SW480 (cell line): ENCODE data around the gene HEXD.
A peak's percentile ranks its signal among the peaks of the same experiment; 100 is the strongest.

Source experiments
- DNase-seq: peaks from one replicate; pipeline ENCODE4 v3.0.0-alpha.2; 2016; ENCODE audit warnings: low spot score

The HEXD gene

GRCh38 chr17:82382933-82383255 lies 35.3 kb upstream of the HEXD start:
- no peak for DNase-seq

- no peak for DNase-seq
These were observed 34.7 kb upstream of the HEXD start for GRCh38 chr17:82383411-82383810.

GRCh38 chr17:82384051-82384729 lies 34.0 kb upstream of the HEXD start:
- DNase-seq, result no peak

- peak; percentile 80 for DNase-seq
These were observed 33.2 kb upstream of the HEXD start for GRCh38 chr17:82384730-82385481.

- no peak for DNase-seq
These were observed 32.4 kb upstream of the HEXD start for GRCh38 chr17:82385559-82386254.

DNA sequence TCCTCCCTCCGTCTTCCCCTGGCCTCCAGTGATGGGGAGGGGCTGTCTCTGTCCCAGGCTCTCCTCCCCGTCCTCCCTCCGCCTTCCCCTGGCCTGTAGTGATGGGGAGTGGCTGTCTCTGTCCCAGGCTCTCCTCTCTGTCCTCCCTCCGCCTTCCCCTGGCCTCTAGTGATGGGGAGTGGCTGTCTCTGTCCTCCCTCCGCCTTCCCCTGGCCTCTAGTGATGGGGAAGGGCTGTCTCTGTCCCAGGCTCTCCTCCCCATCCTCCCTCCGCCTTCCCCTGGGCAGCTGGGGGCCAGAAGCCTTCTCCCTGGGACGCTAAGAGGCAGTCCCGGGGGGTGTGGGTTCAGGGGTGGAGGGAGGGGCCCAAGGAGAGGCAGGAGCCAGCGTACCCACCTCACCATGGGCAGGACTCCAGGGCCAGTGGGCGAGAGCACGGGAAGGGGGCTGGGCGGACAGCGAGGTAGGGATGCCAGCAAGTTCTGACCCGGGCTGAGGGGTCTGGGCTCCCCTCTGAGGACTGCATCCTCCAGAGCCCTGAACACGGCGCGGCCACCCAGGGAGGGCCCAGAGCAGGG lies 31.8 kb upstream of the HEXD start:
- DNase-seq, result no peak

GRCh38 chr17:82386881-82387704 lies 31.1 kb upstream of the HEXD start:
- no peak for DNase-seq

GRCh38 chr17:82387705-82388106 lies 30.4 kb upstream of the HEXD start:
- no peak for DNase-seq

- peak; percentile 31 for DNase-seq
These were observed 29.8 kb upstream of the HEXD start for GRCh38 chr17:82388223-82388921.

GRCh38 chr17:82388922-82389283 lies 29.2 kb upstream of the HEXD start:
- no peak for DNase-seq

DNA sequence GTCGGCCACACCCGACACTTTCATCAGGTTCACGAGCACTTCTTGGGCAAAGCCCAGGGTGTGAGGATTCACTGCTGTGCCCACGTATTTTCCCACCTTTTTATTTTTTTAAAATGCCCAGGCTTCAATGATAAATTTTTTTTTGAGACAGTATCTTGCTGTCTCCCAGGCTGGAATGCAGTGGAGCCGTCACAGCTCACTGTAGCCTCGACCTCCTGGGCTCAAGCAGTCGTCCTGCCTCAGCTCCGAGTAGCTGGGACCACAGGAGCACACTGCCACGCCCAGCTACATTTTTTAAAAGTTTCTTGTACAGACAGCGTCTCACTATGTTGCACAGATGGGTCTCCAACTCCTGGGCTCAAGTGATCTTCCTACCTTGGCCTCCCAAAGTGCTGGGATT lies 28.8 kb upstream of the HEXD start:
- DNase-seq, result no peak

GRCh38 chr17:82390015-82390859 lies 27.9 kb upstream of the HEXD start:
- DNase-seq, result no peak

DNA sequence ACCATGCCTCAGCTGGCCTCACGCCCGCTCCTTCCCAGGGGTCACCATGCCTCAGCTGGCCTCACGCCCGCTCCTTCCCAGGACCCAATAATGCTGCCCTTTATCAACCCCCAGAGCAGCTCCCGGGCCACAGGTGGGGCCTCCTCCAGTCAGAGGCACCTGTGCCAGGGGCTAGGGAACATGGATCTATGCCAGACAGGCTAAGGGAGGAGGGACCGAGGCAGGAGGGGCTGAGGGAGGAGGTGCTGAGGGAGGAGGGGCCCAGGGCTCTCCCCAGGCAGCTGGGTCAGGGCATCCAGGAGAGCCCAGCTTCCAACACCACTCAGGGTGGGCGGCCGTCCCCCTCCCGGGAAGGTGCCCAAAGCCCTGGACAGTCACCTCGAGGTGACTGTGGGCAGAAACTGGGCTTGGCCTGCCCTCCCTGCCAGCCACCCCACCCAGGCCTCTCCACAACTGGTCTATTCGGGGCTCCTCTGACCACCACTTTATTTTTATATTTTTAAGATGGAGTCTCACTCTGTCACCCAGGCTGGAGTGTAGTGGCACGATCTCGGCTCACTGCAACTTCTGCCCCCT lies 27.2 kb upstream of the HEXD start:
- no peak for DNase-seq

- no peak for DNase-seq
These were observed 26.6 kb upstream of the HEXD start for GRCh38 chr17:82391496-82392066.

DNA sequence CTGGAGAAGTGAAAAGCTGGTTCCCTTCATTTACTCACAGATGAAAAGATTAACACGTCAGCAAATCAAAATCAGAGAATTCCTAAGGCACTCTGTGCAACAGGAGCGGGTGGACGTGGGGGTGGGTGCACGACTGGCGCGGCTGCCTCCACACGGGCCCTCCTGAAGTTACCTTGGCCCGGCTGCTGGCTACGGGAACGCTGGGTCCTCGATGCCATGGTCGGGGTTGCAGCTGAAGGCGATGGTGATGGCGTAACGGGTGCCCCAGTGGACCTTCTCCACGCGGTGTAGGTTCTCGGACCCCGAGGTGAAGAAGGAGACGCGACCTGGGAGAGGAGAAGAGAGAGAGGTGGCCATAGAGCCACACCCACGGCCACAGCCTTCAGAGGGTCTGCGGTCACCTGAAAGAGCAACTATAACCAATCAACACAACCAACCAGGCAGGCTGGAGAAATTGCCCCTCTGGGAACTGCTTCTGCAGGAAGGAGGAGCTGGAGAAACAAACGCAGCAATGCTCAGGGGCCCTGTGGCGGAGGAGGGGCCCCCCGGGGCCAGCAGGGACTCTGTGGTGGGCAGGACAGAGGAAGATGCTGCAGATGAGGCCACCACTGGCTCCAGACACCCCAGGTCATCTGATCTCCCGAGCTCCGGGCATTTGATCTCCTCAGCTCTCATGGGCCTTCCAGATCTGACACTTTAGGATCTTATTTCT lies 25.8 kb upstream of the HEXD start:
- DNase-seq, result no peak

- DNase-seq, result no peak
These were observed 25.2 kb upstream of the HEXD start for GRCh38 chr17:82392941-82393340.

- no peak for DNase-seq
These were observed 23.9 kb upstream of the HEXD start for GRCh38 chr17:82394278-82394677.

GRCh38 chr17:82396601-82397435 lies 21.3 kb upstream of the HEXD start:
- no peak for DNase-seq
